ENCODE measurements around the gene AKT2.

- TF ChIP-seq CTCF (optimal IDR thresholded peaks at IDR 0.05 in 1 of 3, IDR thresholded peaks at IDR 0.05 in 1 of 3, conservative IDR thresholded peaks at IDR 0.05 in 1 of 3; ENCODE audit: extremely low read depth in 1 of 3, insufficient read depth in 2 of 3, low read length in 3 of 3) = no peak
- TF ChIP-seq EZH2 (IDR thresholded peaks at IDR 0.05; ENCODE audit: low read length) = no peak
Measured at GRCh38 chr19:40331052-40331451, 45.9 kb upstream of the AKT2 start.

Measured in keratinocyte (primary cell).